ENCODE data around the gene ITPRID2. TPM values are rescaled to one million over a fixed set of nuclear protein-coding genes. Genes with fewer than 3 reads are reported as not detected.

The ITPRID2 gene
- total and polyA plus RNA-seq, 2 donors (not counting 1 experiment from before 2014, with no cell fraction given) = 8.9 to 47.6 TPM

- peaks cover 21% of the 10 kb centered on the region for H3K27me3 Mint-ChIP-seq
- TF ChIP-seq CTCF (IDR thresholded peaks at IDR 0.05) (no peak), EZH2 (IDR thresholded peaks at IDR 0.05; ENCODE audit: borderline replicate concordance, insufficient read depth, low read depth, low read length, poor library complexity, severe bottlenecking) (no peak)
- POLR2A ChIA-PET = no interaction called here
- no peak overlapping the region for H3K4me3 Mint-ChIP-seq
- no peak for ATAC-seq (ENCODE audit: low read depth)
- intact Hi-C loops (cut with micrococcal nuclease) = no loop called here
- H4K20me1 ChIP-seq (ENCODE audit: control insufficient read depth, insufficient read depth, low read length, poor library complexity, severe bottlenecking) = no peaks in the 10 kb centered on the region
- H3K27ac ChIP-seq (ENCODE audit: low read length in 2 of 2) = no peak overlapping the region
- no peaks in the 10 kb centered on the region for H3K4me1 Mint-ChIP-seq
- CTCF ChIA-PET = no interaction called here
- H3K27ac Mint-ChIP-seq = no peak overlapping the region
- no peak overlapping the region for H3K9ac ChIP-seq (ENCODE audit: low read length)
- no peaks in the 10 kb centered on the region for H3K79me2 ChIP-seq (ENCODE audit: control insufficient read depth, insufficient read depth, low read length)
- no peaks in the 10 kb centered on the region for H3K9me3 Mint-ChIP-seq (ENCODE audit: insufficient read depth)
- no peak for DNase-seq
- H3K9me3 ChIP-seq (ENCODE audit: control extremely low read depth in 1 of 3, control insufficient read depth in 2 of 3, insufficient read depth in 1 of 3, low read length in 2 of 3) = no peaks in the 10 kb centered on the region
- H2AFZ ChIP-seq (ENCODE audit: insufficient read depth, low read depth, low read length, poor library complexity, severe bottlenecking) = no peak overlapping the region
- WGBS (ENCODE audit: insufficient coverage) = 98% methylated on average over 5 of the region's 8 CpGs
- H3K4me3 ChIP-seq (ENCODE audit: control extremely low read depth in 1 of 5, extremely low read depth in 1 of 5, insufficient read depth in 1 of 5, low read depth in 2 of 5, low read length in 4 of 5) = no peak overlapping the region
- no peak overlapping the region for H3K4me2 ChIP-seq (replicated peaks; ENCODE audit: low read depth, low read length, poor library complexity, severe bottlenecking)
- peaks cover 0 to 3% (median 1%) of the 10 kb centered on the region in 4 experiments for H3K27me3 ChIP-seq (replicated peaks in 1 of 4; ENCODE audit: control extremely low read depth in 1 of 4, control insufficient read depth in 3 of 4, insufficient read depth in 4 of 4, low read length in 3 of 4)
- no peaks in the 10 kb centered on the region for H3K4me1 ChIP-seq (ENCODE audit: control insufficient read depth in 2 of 2, insufficient read depth in 2 of 2, low read length in 2 of 2)
- H3K36me3 ChIP-seq (replicated peaks in 1 of 2; ENCODE audit: control extremely low read depth in 1 of 2, control insufficient read depth in 1 of 2, extremely low read depth in 1 of 2, insufficient read depth in 2 of 2, low read length in 1 of 2) = no peaks in the 10 kb centered on the region
Observed at GRCh38 chr2:181944914-181945291, 53.4 kb downstream of the ITPRID2 start.

GRCh38 chr2:181946444-181947127 is 55.1 kb downstream of the ITPRID2 start:
- Mint-ChIP-seq H3K4me1 (no peaks in the 10 kb centered on the region), H3K27ac (no peak overlapping the region), H3K9me3 (ENCODE audit: insufficient read depth) (no peaks in the 10 kb centered on the region), H3K27me3 (peaks cover 21% of the 10 kb centered on the region), H3K4me3 (no peak overlapping the region)
- WGBS (ENCODE audit: insufficient coverage) = no CpG with 5 or more reads among the region's 1 CpG
- H4K20me1 ChIP-seq (ENCODE audit: control insufficient read depth, insufficient read depth, low read length, poor library complexity, severe bottlenecking) = no peaks in the 10 kb centered on the region
- DNase-seq = no peak
- H3K27ac ChIP-seq (ENCODE audit: low read length in 2 of 2) = no peak overlapping the region
- H3K9ac ChIP-seq (ENCODE audit: low read length) = no peak overlapping the region
- no peak overlapping the region for H3K4me2 ChIP-seq (replicated peaks; ENCODE audit: low read depth, low read length, poor library complexity, severe bottlenecking)
- ChIA-PET CTCF (no interaction called here), POLR2A (no interaction called here)
- H3K27me3 ChIP-seq (replicated peaks in 1 of 4; ENCODE audit: control extremely low read depth in 1 of 4, control insufficient read depth in 3 of 4, insufficient read depth in 4 of 4, low read length in 3 of 4) = peaks cover 0 to 3% (median 0%) of the 10 kb centered on the region in 4 experiments
- H3K4me1 ChIP-seq (ENCODE audit: control insufficient read depth in 2 of 2, insufficient read depth in 2 of 2, low read length in 2 of 2) = no peaks in the 10 kb centered on the region
- no peaks in the 10 kb centered on the region for H3K36me3 ChIP-seq (replicated peaks in 1 of 2; ENCODE audit: control extremely low read depth in 1 of 2, control insufficient read depth in 1 of 2, extremely low read depth in 1 of 2, insufficient read depth in 2 of 2, low read length in 1 of 2)
- no peaks in the 10 kb centered on the region for H3K79me2 ChIP-seq (ENCODE audit: control insufficient read depth, insufficient read depth, low read length)
- H2AFZ ChIP-seq (ENCODE audit: insufficient read depth, low read depth, low read length, poor library complexity, severe bottlenecking) = no peak overlapping the region
- H3K9me3 ChIP-seq (ENCODE audit: control extremely low read depth in 1 of 3, control insufficient read depth in 2 of 3, insufficient read depth in 1 of 3, low read length in 2 of 3) = no peaks in the 10 kb centered on the region
- intact Hi-C loops (cut with micrococcal nuclease) = loop anchor here (2.0 kb wide), 1 partner anchor 14 kb away; no protein-coding TSS in a partner anchor
- no peak for ATAC-seq (ENCODE audit: low read depth)
- TF ChIP-seq CTCF (IDR thresholded peaks at IDR 0.05) = no peak
- TF ChIP-seq EZH2 (IDR thresholded peaks at IDR 0.05; ENCODE audit: borderline replicate concordance, insufficient read depth, low read depth, low read length, poor library complexity, severe bottlenecking) = no peak
- H3K4me3 ChIP-seq (ENCODE audit: control extremely low read depth in 1 of 5, extremely low read depth in 1 of 5, insufficient read depth in 1 of 5, low read depth in 2 of 5, low read length in 4 of 5) = no peak overlapping the region
